Right hindlimb (tissue), 1 donor: ENCODE results near the gene WDFY1.

Source experiments
- DNase-seq: peaks from one replicate; pipeline ENCODE4 v3.0.0-alpha.2; 2018

WDFY1 gene

GRCh38 chr2:223929571-223930102, 15.5 kb downstream of the WDFY1 start:
- DNase-seq, result no peak

GRCh38 chr2:223928113-223929006, 16.8 kb downstream of the WDFY1 start:
- DNase-seq, result no peak

GRCh38 chr2:223925106-223925505, 20.0 kb downstream of the WDFY1 start:
- DNase-seq, result no peak

- DNase-seq, result no peak
Observed at GRCh38 chr2:223923976-223924375, 21.2 kb downstream of the WDFY1 start.

- no peak for DNase-seq
Observed at GRCh38 chr2:223922308-223922707, 22.8 kb downstream of the WDFY1 start.

GRCh38 chr2:223921204-223921603, 23.9 kb downstream of the WDFY1 start:
- no peak for DNase-seq

- no peak for DNase-seq
Observed at GRCh38 chr2:223920109-223920508, 25.0 kb downstream of the WDFY1 start.

- no peak for DNase-seq
Observed at GRCh38 chr2:223918671-223919134, 26.4 kb downstream of the WDFY1 start.

GRCh38 chr2:223916181-223916920, 28.8 kb downstream of the WDFY1 start:
- DNase-seq, result no peak

GRCh38 chr2:223915071-223915470, 30.1 kb downstream of the WDFY1 start:
- no peak for DNase-seq

- DNase-seq, result no peak
Observed at GRCh38 chr2:223914324-223914723, 30.8 kb downstream of the WDFY1 start.

GRCh38 chr2:223909001-223909741, 36.0 kb downstream of the WDFY1 start:
- DNase-seq, result no peak

GRCh38 chr2:223908304-223908998, 36.7 kb downstream of the WDFY1 start:
- DNase-seq, result no peak

GRCh38 chr2:223905996-223906395, 39.1 kb downstream of the WDFY1 start:
- DNase-seq, result no peak

- DNase-seq, result no peak
Observed at GRCh38 chr2:223901854-223902253, 43.3 kb downstream of the WDFY1 start.

GRCh38 chr2:223901311-223901710, 43.8 kb downstream of the WDFY1 start:
- no peak for DNase-seq

- DNase-seq, result no peak
Observed at GRCh38 chr2:223900531-223900930, 44.6 kb downstream of the WDFY1 start.

GRCh38 chr2:223900066-223900465, 45.1 kb downstream of the WDFY1 start:
- no peak for DNase-seq

- DNase-seq, result no peak
Observed at GRCh38 chr2:223897669-223898330, 47.3 kb downstream of the WDFY1 start.

GRCh38 chr2:223896833-223897311, 48.3 kb downstream of the WDFY1 start:
- DNase-seq, result no peak

GRCh38 chr2:223894968-223895367, 50.2 kb downstream of the WDFY1 start:
- no peak for DNase-seq

GRCh38 chr2:223894009-223894408, 51.1 kb downstream of the WDFY1 start:
- DNase-seq, result no peak
